GM12875 (cell line): ENCODE data around the gene GPBP1.
A peak's percentile ranks its signal among the peaks of the same experiment; 100 is the strongest.

Experiments used
- H3K4me3 ChIP-seq: one replicate; pipeline ENCODE4 v1.5.1; 2011; ENCODE audit warnings: low read depth, low read length, control low read depth
- CTCF ChIP-seq: IDR thresholded peaks from 2 replicates; pipeline ENCODE4 v1.5.1; 2011; ENCODE audit warnings: low read depth, mild to moderate bottlenecking, control low read depth, inconsistent platforms, low read length, moderate library complexity, borderline replicate concordance; ENCODE audit not compliant: insufficient read depth

The GPBP1 gene

GRCh38 chr5:57173319-57174127 is at the start of gene GPBP1:
TSS of gene GPBP1 (plus strand) at chr5:57174059. CDS start at chr5:57214131, 40,072 bp downstream.
- peak within 1 kb of the TSS; percentile 91 for H3K4me3 ChIP-seq
- no peak for TF ChIP-seq CTCF

DNA sequence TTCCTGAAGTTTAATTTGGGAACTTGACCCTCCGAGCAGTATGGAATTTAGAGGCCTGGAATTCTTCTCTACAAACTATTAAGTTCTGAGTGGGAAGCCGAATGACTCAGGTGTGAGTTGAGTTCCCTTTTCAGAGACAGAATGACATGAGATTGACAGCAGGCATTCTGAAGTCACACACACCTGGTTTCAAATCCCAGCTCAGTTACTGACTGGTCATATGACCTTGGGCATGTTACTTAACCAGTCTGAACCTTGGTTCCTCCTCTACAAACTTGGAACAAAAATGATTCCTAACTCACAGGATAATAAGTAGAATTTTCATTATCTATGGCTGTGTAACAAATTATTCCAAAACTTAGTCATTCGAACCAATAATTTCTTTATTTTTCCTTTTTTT is 45.5 kb upstream of the GPBP1 start:
- no peak overlapping the region for H3K4me3 ChIP-seq
- no peak for TF ChIP-seq CTCF

DNA sequence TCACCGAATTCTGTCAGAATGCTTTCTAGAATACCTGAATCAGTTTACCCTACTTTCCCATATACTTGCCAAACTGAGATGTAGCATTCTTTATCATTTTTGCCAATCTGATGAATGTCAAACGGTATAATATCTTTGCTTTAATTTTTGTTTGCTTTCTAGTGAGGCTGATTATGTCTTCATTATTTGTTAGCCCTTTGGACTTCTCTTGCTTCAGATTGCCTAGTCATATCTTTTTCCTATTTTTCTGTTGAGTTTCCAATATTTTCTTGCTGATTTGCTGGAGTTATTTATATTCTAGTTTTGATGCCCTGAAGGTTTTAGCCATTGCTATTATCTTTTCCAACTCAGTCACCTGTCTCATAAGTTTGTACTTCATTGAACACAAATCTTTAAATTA is 40.3 kb upstream of the GPBP1 start:
- TF ChIP-seq CTCF: no peak

GRCh38 chr5:57137401-57137800 is 36.5 kb upstream of the GPBP1 start:
- TF ChIP-seq CTCF: no peak
- H3K4me3 ChIP-seq: no peak overlapping the region

More for the DNA sequence above, 40.3 kb upstream of the GPBP1 start:
- no peak overlapping the region for H3K4me3 ChIP-seq

GRCh38 chr5:57152316-57152715 is 21.5 kb upstream of the GPBP1 start:
- no peak overlapping the region for H3K4me3 ChIP-seq
- TF ChIP-seq CTCF: no peak

DNA sequence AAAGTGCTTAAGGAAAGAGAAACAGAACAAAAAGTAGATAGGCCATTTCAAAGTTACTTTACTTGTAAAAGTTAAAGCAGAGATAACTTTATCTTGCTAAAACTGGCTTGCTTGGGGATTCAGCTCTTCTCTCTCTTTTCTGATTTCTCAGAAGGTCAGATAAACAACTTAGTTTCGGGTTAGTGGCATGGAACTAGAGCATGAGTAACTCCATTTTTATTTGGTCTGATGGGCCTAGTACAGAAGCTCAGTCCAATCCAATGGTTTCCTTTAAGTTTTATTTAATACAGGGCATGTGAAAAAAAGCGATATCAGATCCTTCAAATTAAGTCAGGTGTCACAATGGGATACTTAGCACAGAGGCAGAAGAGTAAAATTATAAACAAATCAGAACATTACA is 18.8 kb upstream of the GPBP1 start:
- no peak overlapping the region for H3K4me3 ChIP-seq

More for the DNA sequence above, 18.8 kb upstream of the GPBP1 start:
- no peak for TF ChIP-seq CTCF
